HEK293T (cell line): Measurements from ENCODE around the gene GCNT2.
"Not testable (repeated sequence)": the region's sequence is repeated elsewhere in the genome, so short reads cannot be mapped to it uniquely, and the experiment has no call there.

ENCODE experiments used
- CTCF ChIA-PET: fragments of 350-600 bp; formaldehyde crosslinking; extraction: SDS; loops from one replicate; lab custom pipeline; 2021; ENCODE audit warnings: antibody characterized with exemption, inconsistent platforms; lab: Yijun Ruan, JAX
- POLR2A ChIA-PET: fragments of 350-600 bp; formaldehyde crosslinking; extraction: SDS; loops from one replicate; lab custom pipeline; 2020; ENCODE audit warnings: antibody characterized with exemption, inconsistent platforms; lab: Yijun Ruan, JAX
- DNase-seq: peaks from one replicate; pipeline ENCODE4 v3.0.0; 2012; ENCODE audit warnings: mixed read lengths; ENCODE audit errors: extremely low spot score
- ARNT ChIP-seq: fragments of 450-650 bp; IDR thresholded peaks from 2 replicates; pipeline ENCODE4 v1.6.1; 2017; ENCODE audit warnings: mild to moderate bottlenecking
- BHLHE40 ChIP-seq: fragments of 450-650 bp; IDR thresholded peaks from 2 replicates; pipeline ENCODE4 v1.6.1; 2016; ENCODE audit warnings: mild to moderate bottlenecking, moderate library complexity, borderline replicate concordance
- CTBP1 ChIP-seq: fragments of 450-650 bp; IDR thresholded peaks from 2 replicates; pipeline ENCODE4 v1.6.1; 2016; ENCODE audit warnings: borderline replicate concordance
- ELF4 ChIP-seq: fragments of 450-650 bp; IDR thresholded peaks from 2 replicates; pipeline ENCODE4 v1.6.1; 2017; ENCODE audit warnings: antibody characterized with exemption
- FOXA1 ChIP-seq: fragments of 450-650 bp; IDR thresholded peaks from 2 replicates; pipeline ENCODE4 v1.6.1; 2016; ENCODE audit warnings: mild to moderate bottlenecking
- FOXK2 ChIP-seq: fragments of 450-650 bp; IDR thresholded peaks from 2 replicates; pipeline ENCODE4 v1.6.1; 2016; ENCODE audit warnings: mild to moderate bottlenecking
- FOXM1 ChIP-seq: fragments of 450-650 bp; IDR thresholded peaks from 2 replicates; pipeline ENCODE4 v1.6.1; 2017; ENCODE audit warnings: mild to moderate bottlenecking, borderline replicate concordance
- HDGF ChIP-seq: fragments of 450-650 bp; IDR thresholded peaks from 2 replicates; pipeline ENCODE4 v1.6.1; 2017; ENCODE audit warnings: antibody characterized with exemption, borderline replicate concordance
- L3MBTL2 ChIP-seq: fragments of 450-650 bp; conservative IDR thresholded peaks from 2 replicates; pipeline ENCODE4 v1.6.1; 2016; ENCODE audit warnings: mild to moderate bottlenecking
- LEF1 ChIP-seq: fragments of 450-650 bp; IDR thresholded peaks from 2 replicates; pipeline ENCODE4 v1.6.1; 2017; ENCODE audit warnings: mild to moderate bottlenecking, borderline replicate concordance
- NFRKB ChIP-seq: fragments of 450-650 bp; IDR thresholded peaks from 2 replicates; pipeline ENCODE4 v1.6.1; 2016; ENCODE audit warnings: mild to moderate bottlenecking, moderate library complexity
- SP1 ChIP-seq: fragments of 450-650 bp; IDR thresholded peaks from 2 replicates; pipeline ENCODE4 v1.6.1; 2017
- SUZ12 ChIP-seq: fragments of 450-650 bp; IDR thresholded peaks from 2 replicates; pipeline ENCODE4 v1.6.1; 2016; ENCODE audit warnings: mild to moderate bottlenecking
- TARDBP ChIP-seq: fragments of 450-650 bp; IDR thresholded peaks from 2 replicates; pipeline ENCODE4 v1.6.1; 2016
- ZNF384 ChIP-seq: fragments of 450-650 bp; IDR thresholded peaks from 2 replicates; pipeline ENCODE4 v1.6.1; 2016
- TF ChIP-seq, protein P1 (sequence below): fragments of 450-650 bp; IDR thresholded peaks from 2 replicates; pipeline ENCODE4 v1.6.1; 2016

The GCNT2 gene

DNA sequence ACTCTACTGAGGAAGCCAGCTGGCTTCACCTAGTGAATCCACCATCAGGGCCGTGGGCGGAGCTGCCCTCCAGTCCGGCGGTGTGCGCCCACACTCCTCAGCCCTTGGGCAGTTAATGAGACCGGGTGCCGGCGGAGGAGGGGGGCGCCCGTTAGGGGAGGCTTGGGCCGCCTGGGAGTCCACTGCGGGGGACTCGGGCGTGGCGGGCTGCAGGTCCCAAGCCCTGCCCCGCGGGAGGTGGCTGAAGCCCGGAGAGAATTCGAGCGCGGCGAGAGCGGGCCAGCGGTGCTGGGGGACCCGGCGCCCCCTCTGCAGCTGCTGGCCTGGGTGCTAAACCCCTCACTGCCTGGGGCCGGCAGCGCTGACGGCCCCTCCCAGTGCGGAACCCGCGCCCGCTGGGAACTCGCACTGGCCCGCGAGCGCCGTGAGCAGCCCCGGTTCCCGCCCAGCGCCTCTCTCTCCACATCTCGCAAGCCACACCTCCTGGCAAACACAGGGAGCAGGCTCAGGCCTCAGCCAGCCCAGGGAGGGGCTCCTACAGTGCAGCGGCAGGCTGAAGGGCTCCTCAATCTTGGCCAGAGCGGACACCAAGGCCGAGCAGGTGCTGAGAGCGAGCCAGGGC, 38.4 kb upstream of the GCNT2 start:
- CTCF ChIA-PET, result interaction anchor here (1.0 kb wide), 1 partner anchor 320 kb away, joined by 3 read pairs; no protein-coding TSS in a partner anchor
- TF ChIP-seq HDGF (no peak), CTBP1 (no peak), L3MBTL2 (no peak), FOXK2 (no peak), SUZ12 (no peak)
- POLR2A ChIA-PET, result no interaction called here
- no peak for DNase-seq

DNA sequence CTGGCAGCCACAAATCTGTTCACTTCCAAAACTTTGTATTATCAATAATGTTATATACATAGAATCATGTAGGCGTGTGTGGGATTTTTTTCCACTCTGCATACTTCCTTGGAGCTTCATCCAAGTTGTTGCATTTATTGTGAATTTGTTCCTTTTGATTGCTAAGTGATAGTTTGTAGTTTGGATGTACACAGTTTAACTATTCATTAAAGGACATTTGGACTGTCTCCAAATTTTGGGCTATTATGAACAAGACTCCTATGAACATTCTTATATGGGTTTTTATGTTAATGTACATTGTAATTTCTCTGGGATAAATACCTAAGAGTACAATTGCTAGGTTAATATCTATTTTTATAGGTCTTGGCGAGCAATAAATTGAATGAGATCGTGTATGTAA, 36.2 kb upstream of the GCNT2 start:
- DNase-seq, result no peak
- POLR2A ChIA-PET, result interaction anchor here (0.6 kb wide), 1 partner anchor 210 kb away, joined by 3 read pairs; the partner anchor contains the start of genes C6orf52 and PAK1IP1
- CTCF ChIA-PET, result no interaction called here
- TF ChIP-seq FOXA1, result no peak
- no peak for TF ChIP-seq NFRKB
- TF ChIP-seq, protein P1, sequence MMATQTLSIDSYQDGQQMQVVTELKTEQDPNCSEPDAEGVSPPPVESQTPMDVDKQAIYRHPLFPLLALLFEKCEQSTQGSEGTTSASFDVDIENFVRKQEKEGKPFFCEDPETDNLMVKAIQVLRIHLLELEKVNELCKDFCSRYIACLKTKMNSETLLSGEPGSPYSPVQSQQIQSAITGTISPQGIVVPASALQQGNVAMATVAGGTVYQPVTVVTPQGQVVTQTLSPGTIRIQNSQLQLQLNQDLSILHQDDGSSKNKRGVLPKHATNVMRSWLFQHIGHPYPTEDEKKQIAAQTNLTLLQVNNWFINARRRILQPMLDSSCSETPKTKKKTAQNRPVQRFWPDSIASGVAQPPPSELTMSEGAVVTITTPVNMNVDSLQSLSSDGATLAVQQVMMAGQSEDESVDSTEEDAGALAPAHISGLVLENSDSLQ, result no peak
- TF ChIP-seq TARDBP, result no peak
- no peak for TF ChIP-seq ZNF384
- no peak for TF ChIP-seq BHLHE40
- TF ChIP-seq ELF4, result no peak

DNA sequence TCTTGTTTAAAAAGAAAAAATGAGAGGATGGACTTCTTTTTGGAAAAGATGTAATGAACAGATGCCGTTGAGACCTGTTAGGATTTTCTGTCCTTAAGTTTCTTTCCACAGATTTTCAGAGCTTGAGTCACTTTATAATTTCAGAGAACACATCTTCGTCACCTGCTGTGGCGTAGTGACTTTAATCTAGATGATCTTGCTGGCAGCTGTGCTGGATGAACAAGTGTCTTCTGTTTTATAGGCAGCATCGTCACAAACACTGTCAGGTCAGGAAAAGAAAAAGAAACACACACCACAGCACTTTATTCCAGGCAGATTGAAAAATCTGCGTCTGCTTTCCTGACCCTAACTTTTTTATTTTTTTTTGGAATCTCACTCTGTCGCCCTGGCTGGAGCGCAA, 35.7 kb upstream of the GCNT2 start:
- no peak for DNase-seq
- TF ChIP-seq NFRKB, result no peak
- TF ChIP-seq SP1, result no peak
- TF ChIP-seq TARDBP, result no peak
- no peak for TF ChIP-seq FOXM1
- TF ChIP-seq CTBP1, result no peak
- no peak for TF ChIP-seq HDGF
- TF ChIP-seq ARNT, result no peak
- TF ChIP-seq FOXK2, result no peak
- TF ChIP-seq ZNF384, result no peak
- no peak for TF ChIP-seq L3MBTL2
- TF ChIP-seq ELF4, result no peak
- no peak for TF ChIP-seq LEF1
- CTCF ChIA-PET, result no interaction called here
- POLR2A ChIA-PET, result no interaction called here

DNA sequence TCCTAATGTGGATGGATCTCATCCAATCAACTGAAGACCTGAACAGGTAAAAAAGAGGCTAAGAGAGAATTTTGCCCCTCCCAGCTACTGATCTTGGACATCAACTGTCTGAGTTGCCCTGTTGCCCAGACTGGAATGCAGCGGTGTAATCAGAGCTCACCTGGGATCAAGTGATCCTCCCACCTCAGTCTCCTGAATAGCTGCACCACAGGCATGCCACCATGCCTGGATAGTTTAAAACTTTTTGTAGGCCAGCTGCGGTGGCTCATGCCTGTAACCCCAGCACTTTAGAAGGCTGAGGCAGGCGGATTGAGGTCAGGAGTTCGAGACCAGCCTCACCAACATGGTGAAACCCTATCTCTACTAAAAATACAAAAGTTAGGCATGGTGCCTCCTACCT, 34.9 kb upstream of the GCNT2 start:
- DNase-seq, result no peak
- TF ChIP-seq LEF1, result no peak
- TF ChIP-seq HDGF, result no peak
- TF ChIP-seq NFRKB, result no peak
- TF ChIP-seq FOXM1, result no peak
- POLR2A ChIA-PET, result no interaction called here
- CTCF ChIA-PET, result interaction anchor here (2.1 kb wide), 1 partner anchor 8 kb away, joined by 9 read pairs; no protein-coding TSS in a partner anchor

DNA sequence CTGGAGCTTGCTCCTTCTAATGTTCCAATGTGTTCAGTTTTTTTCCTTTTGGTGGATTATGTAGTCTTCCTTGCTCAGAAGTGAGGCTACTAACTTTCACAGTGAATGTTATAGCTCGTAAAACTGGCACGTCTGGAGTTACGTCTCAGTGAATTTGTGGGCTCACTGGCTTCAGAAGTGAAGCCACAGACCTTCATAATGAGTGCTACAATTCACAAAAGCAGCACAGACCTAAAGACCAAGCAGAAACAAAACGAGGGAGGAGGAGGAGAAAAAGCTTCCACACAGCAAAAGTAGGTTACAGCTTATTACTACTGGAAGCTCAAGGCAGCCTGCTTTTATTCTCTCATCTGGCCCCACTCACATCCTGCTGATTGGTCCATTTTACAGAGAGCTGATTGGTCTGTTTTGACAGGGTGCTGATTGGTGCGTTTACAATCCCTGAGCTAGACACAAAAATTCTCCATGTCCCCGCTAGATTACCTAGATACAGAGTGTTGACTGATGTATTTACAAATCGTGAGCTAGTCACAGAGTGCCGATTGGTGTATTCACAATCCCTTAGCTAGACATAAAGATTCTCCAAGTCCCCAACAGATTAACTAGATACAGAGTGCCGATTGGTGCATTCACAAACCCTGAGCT, 34.1 kb upstream of the GCNT2 start:
- DNase-seq, POLR2A ChIA-PET: not testable (repeated sequence)
- CTCF ChIA-PET, result interaction anchor here (2.1 kb wide), 1 partner anchor 9 kb away, joined by 9 read pairs; no protein-coding TSS in a partner anchor

DNA sequence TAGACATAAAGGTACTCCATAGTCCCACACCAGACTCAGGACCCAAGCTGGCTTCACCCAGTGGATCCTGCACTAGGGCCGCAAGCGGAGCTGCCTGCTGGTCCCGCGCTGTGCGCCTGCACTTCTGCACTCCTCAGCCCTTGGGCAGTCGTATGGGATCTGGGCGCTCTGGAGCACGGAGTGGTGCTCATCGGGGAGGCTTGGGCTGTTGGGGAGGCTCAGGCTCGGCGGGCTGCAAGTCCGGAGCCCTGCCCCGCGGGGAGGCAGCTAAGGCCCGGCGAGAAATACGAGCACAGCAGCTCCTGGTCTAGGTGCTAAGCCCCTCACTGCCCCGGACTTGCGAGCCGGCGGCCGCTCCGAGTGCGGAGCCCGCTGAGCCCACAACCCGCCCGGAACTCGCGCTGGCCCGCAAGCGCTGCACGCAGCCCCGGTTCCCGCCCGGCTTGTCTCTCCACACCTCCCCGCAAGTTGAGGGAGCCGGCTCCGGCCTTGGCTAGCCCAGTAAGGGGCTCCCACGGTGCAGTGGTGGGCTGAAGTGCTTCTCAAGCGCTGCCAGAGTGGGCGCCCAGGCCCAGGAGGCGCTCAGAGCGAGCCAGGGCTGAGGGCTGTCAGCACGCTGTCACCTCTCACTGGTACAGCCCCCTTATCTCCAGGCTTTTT, 33.4 kb upstream of the GCNT2 start:
- ChIA-PET POLR2A (no interaction called here), CTCF (interaction anchor here (2.1 kb wide), 1 partner anchor 9 kb away, joined by 9 read pairs; no protein-coding TSS in a partner anchor)
- no peak for TF ChIP-seq HDGF
- TF ChIP-seq ZNF384, result no peak
- TF ChIP-seq FOXA1, result no peak
- no peak for TF ChIP-seq FOXM1
- no peak for TF ChIP-seq NFRKB
- TF ChIP-seq SP1, result no peak
- TF ChIP-seq ELF4, result no peak
- TF ChIP-seq, protein P1, result no peak
- TF ChIP-seq SUZ12, result no peak
- TF ChIP-seq ARNT, result no peak
- TF ChIP-seq CTBP1, result no peak
- no peak for TF ChIP-seq L3MBTL2
- DNase-seq, result no peak

DNA sequence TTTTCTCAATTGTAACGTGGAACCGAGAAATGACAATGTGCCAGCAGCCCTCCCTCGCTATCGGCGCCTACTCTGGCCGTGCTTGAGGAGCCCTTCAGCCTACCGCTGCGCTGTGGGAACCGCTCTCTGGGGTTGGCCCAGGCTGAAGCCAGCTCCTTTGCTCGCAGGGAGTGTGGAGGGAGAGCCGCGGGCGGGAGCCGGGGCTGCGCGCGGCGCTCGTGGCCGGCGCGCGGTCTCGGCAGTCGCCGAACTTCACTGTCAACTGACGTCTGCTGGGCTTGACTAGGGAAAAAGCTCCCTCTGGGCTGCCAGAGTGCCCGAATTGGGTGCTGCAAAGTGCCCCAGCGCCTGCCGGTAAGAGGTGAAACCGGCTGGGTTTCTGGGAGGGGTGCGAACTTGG, 29.7 kb upstream of the GCNT2 start:
- TF ChIP-seq HDGF (no peak), TARDBP (no peak), LEF1 (no peak)
- ChIA-PET POLR2A (no interaction called here), CTCF (no interaction called here)
- DNase-seq, result no peak

DNA sequence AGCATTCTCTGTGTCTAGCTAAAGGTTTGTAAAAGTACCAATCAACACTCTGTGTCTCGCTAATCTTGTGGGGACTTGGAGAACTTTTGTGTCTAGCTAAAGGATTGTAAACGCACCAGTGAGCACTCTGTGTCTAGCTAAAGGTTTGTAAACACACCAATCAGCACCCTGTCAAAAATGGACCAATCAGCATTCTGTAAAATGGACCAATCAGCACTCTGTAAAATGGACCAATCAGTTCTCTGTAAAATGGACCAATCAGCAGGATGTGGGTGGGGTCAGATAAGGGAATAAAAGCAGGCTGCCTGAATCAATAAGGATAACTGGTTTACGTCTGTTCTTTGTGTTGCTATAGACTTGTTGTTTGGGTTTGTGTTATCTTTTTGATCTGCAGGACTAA, 29.2 kb upstream of the GCNT2 start:
- DNase-seq, CTCF ChIA-PET, POLR2A ChIA-PET: not testable (repeated sequence)
